ENCODE measurements around the gene TEX48.
A peak's percentile ranks its signal among the peaks of the same experiment; 100 is the strongest.

Gene TEX48

GRCh38 chr9:114693248-114693855 lies 11.4 kb upstream of the TEX48 start:
- DNase-seq, result no peak

- DNase-seq, result no peak
These were observed 9.9 kb upstream of the TEX48 start for GRCh38 chr9:114691956-114692295.

GRCh38 chr9:114691046-114691955 lies 9.3 kb upstream of the TEX48 start:
- peak; percentile 96 for DNase-seq

- no peak for DNase-seq
These were observed 8.3 kb upstream of the TEX48 start for GRCh38 chr9:114690308-114690707.

- no peak for DNase-seq
These were observed 7.8 kb upstream of the TEX48 start for GRCh38 chr9:114689813-114690212.

- no peak for DNase-seq
These were observed 7.1 kb upstream of the TEX48 start for GRCh38 chr9:114688909-114689610.

- DNase-seq, result no peak
These were observed 6.4 kb upstream of the TEX48 start for GRCh38 chr9:114688379-114688778.

GRCh38 chr9:114687034-114687433 lies 5.0 kb upstream of the TEX48 start:
- peak; percentile 84 for DNase-seq

GRCh38 chr9:114685951-114686350 lies 4.0 kb upstream of the TEX48 start:
- no peak for DNase-seq

GRCh38 chr9:114684036-114684435 lies 2.0 kb upstream of the TEX48 start:
- no peak for DNase-seq

- no peak for DNase-seq
These were observed 854 bp upstream of the TEX48 start for GRCh38 chr9:114682846-114683245.

- DNase-seq, result no peak
These were observed 1.6 kb downstream of the TEX48 start for GRCh38 chr9:114680259-114681001.

GRCh38 chr9:114678795-114679194 lies 3.2 kb downstream of the TEX48 start:
- DNase-seq, result peak; percentile 51

- no peak for DNase-seq
These were observed 3.9 kb downstream of the TEX48 start for GRCh38 chr9:114678130-114678529.

- DNase-seq, result peak; percentile 100
These were observed 4.6 kb downstream of the TEX48 start for GRCh38 chr9:114677418-114677817.

GRCh38 chr9:114676901-114677300 lies 5.1 kb downstream of the TEX48 start:
- DNase-seq, result no peak

- no peak for DNase-seq
These were observed 7.0 kb downstream of the TEX48 start for GRCh38 chr9:114674798-114675540.

- DNase-seq, result peak; percentile 26
These were observed 7.8 kb downstream of the TEX48 start for GRCh38 chr9:114674076-114674797.

GRCh38 chr9:114671605-114672004 lies 10.4 kb downstream of the TEX48 start:
- DNase-seq, result no peak

- no peak for DNase-seq
These were observed 12.0 kb downstream of the TEX48 start for GRCh38 chr9:114669961-114670360.

GRCh38 chr9:114668146-114668545 lies 13.8 kb downstream of the TEX48 start:
- DNase-seq, result no peak
